Ovary (tissue), 3 donors: Measurements from ENCODE around the gene TSHZ3.

Experiments
- EP300 ChIP-seq: sonication (generic); formaldehyde crosslinking; IDR thresholded peaks from one replicate; pipeline ENCODE4 v1.6.1; 2017; ENCODE audit warnings: antibody characterized with exemption
- POLR2A ChIP-seq: fragments of 450-650 bp; IDR thresholded peaks from one replicate; pipeline ENCODE4 v1.6.1; 2017; ENCODE audit warnings: antibody characterized with exemption, mild to moderate bottlenecking, moderate library complexity
- TF ChIP-seq, protein P1 (sequence below), 3 donors: fragments of 450-650 bp in 2 of 3; fragments of 200-600 bp in 1 of 3; IDR thresholded peaks; one replicate each; pipeline versions ENCODE4 v1.5.1 to v1.8.0; 2016 to 2022; ENCODE audit warnings: antibody characterized with exemption in 3 of 3, mild to moderate bottlenecking in 1 of 3
- donor health status: DM: no; HTN: no; CAD: no.

- no peak for TF ChIP-seq EP300
- TF ChIP-seq, protein P1, sequence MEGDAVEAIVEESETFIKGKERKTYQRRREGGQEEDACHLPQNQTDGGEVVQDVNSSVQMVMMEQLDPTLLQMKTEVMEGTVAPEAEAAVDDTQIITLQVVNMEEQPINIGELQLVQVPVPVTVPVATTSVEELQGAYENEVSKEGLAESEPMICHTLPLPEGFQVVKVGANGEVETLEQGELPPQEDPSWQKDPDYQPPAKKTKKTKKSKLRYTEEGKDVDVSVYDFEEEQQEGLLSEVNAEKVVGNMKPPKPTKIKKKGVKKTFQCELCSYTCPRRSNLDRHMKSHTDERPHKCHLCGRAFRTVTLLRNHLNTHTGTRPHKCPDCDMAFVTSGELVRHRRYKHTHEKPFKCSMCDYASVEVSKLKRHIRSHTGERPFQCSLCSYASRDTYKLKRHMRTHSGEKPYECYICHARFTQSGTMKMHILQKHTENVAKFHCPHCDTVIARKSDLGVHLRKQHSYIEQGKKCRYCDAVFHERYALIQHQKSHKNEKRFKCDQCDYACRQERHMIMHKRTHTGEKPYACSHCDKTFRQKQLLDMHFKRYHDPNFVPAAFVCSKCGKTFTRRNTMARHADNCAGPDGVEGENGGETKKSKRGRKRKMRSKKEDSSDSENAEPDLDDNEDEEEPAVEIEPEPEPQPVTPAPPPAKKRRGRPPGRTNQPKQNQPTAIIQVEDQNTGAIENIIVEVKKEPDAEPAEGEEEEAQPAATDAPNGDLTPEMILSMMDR (IDR thresholded peaks at IDR 0.05), result no peak
- TF ChIP-seq POLR2A, result no peak
These were observed 21.0 kb downstream of the TSHZ3 start for GRCh38 chr19:31328238-31328637.
